Measurements from ENCODE around the gene UBE2V1. TPM values are rescaled to one million over a fixed set of nuclear protein-coding genes. Genes with fewer than 3 reads are reported as not detected.

UBE2V1 gene
- total RNA-seq, 1 donor: 114 TPM

GRCh38 chr20:50043573-50044352 is 69.2 kb downstream of the UBE2V1 start:
- peaks cover 33% of the 10 kb centered on the region for H3K4me1 ChIP-seq (ENCODE audit: insufficient read depth, low read length)
- H3K4me3 ChIP-seq (ENCODE audit: low read length): no peak overlapping the region
- no peaks in the 10 kb centered on the region for H3K9me3 ChIP-seq (ENCODE audit: low read depth, low read length)
- H3K27me3 ChIP-seq (ENCODE audit: insufficient read depth, low read length): no peaks in the 10 kb centered on the region

- Histone ChIP-seq H3K27me3 (ENCODE audit: insufficient read depth, low read length) (no peaks in the 10 kb centered on the region), H3K9me3 (ENCODE audit: low read depth, low read length) (no peaks in the 10 kb centered on the region), H3K4me1 (ENCODE audit: insufficient read depth, low read length) (peaks cover 22% of the 10 kb centered on the region), H3K4me3 (ENCODE audit: low read length) (no peak overlapping the region)
Measured at GRCh38 chr20:50042370-50043313, 70.3 kb downstream of the UBE2V1 start.

- Histone ChIP-seq H3K27me3 (ENCODE audit: insufficient read depth, low read length) (no peaks in the 10 kb centered on the region), H3K4me3 (ENCODE audit: low read length) (no peak overlapping the region), H3K4me1 (ENCODE audit: insufficient read depth, low read length) (peaks cover 11% of the 10 kb centered on the region), H3K9me3 (ENCODE audit: low read depth, low read length) (no peaks in the 10 kb centered on the region)
Measured at GRCh38 chr20:50041246-50041873, 71.6 kb downstream of the UBE2V1 start.

- no peaks in the 10 kb centered on the region for H3K27me3 ChIP-seq (ENCODE audit: insufficient read depth, low read length)
- H3K4me3 ChIP-seq (ENCODE audit: low read length): no peak overlapping the region
- H3K9me3 ChIP-seq (ENCODE audit: low read depth, low read length): no peaks in the 10 kb centered on the region
- H3K4me1 ChIP-seq (ENCODE audit: insufficient read depth, low read length): peaks cover 11% of the 10 kb centered on the region
Measured at GRCh38 chr20:50040432-50041245, 72.3 kb downstream of the UBE2V1 start.

- Histone ChIP-seq H3K27me3 (ENCODE audit: insufficient read depth, low read length) (no peaks in the 10 kb centered on the region), H3K4me3 (ENCODE audit: low read length) (no peak overlapping the region), H3K9me3 (ENCODE audit: low read depth, low read length) (no peaks in the 10 kb centered on the region), H3K4me1 (ENCODE audit: insufficient read depth, low read length) (peaks cover 11% of the 10 kb centered on the region)
Measured at GRCh38 chr20:50039706-50040431, 73.1 kb downstream of the UBE2V1 start.

GRCh38 chr20:50038574-50038991 is 74.4 kb downstream of the UBE2V1 start:
- H3K27me3 ChIP-seq (ENCODE audit: insufficient read depth, low read length): no peaks in the 10 kb centered on the region
- peaks cover 23% of the 10 kb centered on the region for H3K4me1 ChIP-seq (ENCODE audit: insufficient read depth, low read length)
- H3K9me3 ChIP-seq (ENCODE audit: low read depth, low read length): no peaks in the 10 kb centered on the region
- no peak overlapping the region for H3K4me3 ChIP-seq (ENCODE audit: low read length)

GRCh38 chr20:50038169-50038568 is 74.8 kb downstream of the UBE2V1 start:
- peaks cover 26% of the 10 kb centered on the region for H3K4me1 ChIP-seq (ENCODE audit: insufficient read depth, low read length)
- H3K27me3 ChIP-seq (ENCODE audit: insufficient read depth, low read length): no peaks in the 10 kb centered on the region
- H3K9me3 ChIP-seq (ENCODE audit: low read depth, low read length): no peaks in the 10 kb centered on the region
- H3K4me3 ChIP-seq (ENCODE audit: low read length): no peak overlapping the region

- H3K4me3 ChIP-seq (ENCODE audit: low read length): no peak overlapping the region
- no peaks in the 10 kb centered on the region for H3K9me3 ChIP-seq (ENCODE audit: low read depth, low read length)
- peaks cover 26% of the 10 kb centered on the region for H3K4me1 ChIP-seq (ENCODE audit: insufficient read depth, low read length)
- H3K27me3 ChIP-seq (ENCODE audit: insufficient read depth, low read length): no peaks in the 10 kb centered on the region
Measured at GRCh38 chr20:50037575-50037974, 75.4 kb downstream of the UBE2V1 start.

GRCh38 chr20:50037123-50037522 is 75.8 kb downstream of the UBE2V1 start:
- Histone ChIP-seq H3K4me1 (ENCODE audit: insufficient read depth, low read length) (peaks cover 26% of the 10 kb centered on the region), H3K4me3 (ENCODE audit: low read length) (no peak overlapping the region), H3K9me3 (ENCODE audit: low read depth, low read length) (no peaks in the 10 kb centered on the region), H3K27me3 (ENCODE audit: insufficient read depth, low read length) (no peaks in the 10 kb centered on the region)

GRCh38 chr20:50036703-50037102 is 76.2 kb downstream of the UBE2V1 start:
- Histone ChIP-seq H3K9me3 (ENCODE audit: low read depth, low read length) (no peaks in the 10 kb centered on the region), H3K4me1 (ENCODE audit: insufficient read depth, low read length) (peaks cover 26% of the 10 kb centered on the region), H3K27me3 (ENCODE audit: insufficient read depth, low read length) (no peaks in the 10 kb centered on the region), H3K4me3 (ENCODE audit: low read length) (no peak overlapping the region)

GRCh38 chr20:50034567-50035180 is 78.3 kb downstream of the UBE2V1 start:
- Histone ChIP-seq H3K27me3 (ENCODE audit: insufficient read depth, low read length) (no peaks in the 10 kb centered on the region), H3K9me3 (ENCODE audit: low read depth, low read length) (no peaks in the 10 kb centered on the region), H3K4me1 (ENCODE audit: insufficient read depth, low read length) (peaks cover 27% of the 10 kb centered on the region), H3K4me3 (ENCODE audit: low read length) (no peak overlapping the region)

- H3K9me3 ChIP-seq (ENCODE audit: low read depth, low read length): no peaks in the 10 kb centered on the region
- no peaks in the 10 kb centered on the region for H3K27me3 ChIP-seq (ENCODE audit: insufficient read depth, low read length)
- no peak overlapping the region for H3K4me3 ChIP-seq (ENCODE audit: low read length)
- H3K4me1 ChIP-seq (ENCODE audit: insufficient read depth, low read length): peaks cover 35% of the 10 kb centered on the region
Measured at GRCh38 chr20:50032955-50033666, 79.8 kb downstream of the UBE2V1 start.

Measured in mononuclear cell (primary cell).